Transverse colon (tissue), 4 donors: ENCODE results near the gene FAM20C. TPM values are rescaled to one million over a fixed set of nuclear protein-coding genes. Genes with fewer than 3 reads are reported as not detected.
A peak's percentile ranks its signal among the peaks of the same experiment; 100 is the strongest.

Experiments
- DNase-seq: peaks from one replicate; pipeline ENCODE4 v3.0.0-alpha.2; 2019
- H3K27ac ChIP-seq, 4 donors: fragments of 200-600 bp; sonication (generic); 2 replicates each; pipeline ENCODE4 v1.5.1; 2016 to 2018; ENCODE audit warnings: inconsistent platforms in 4 of 4
- H3K27me3 ChIP-seq: fragments of 200-600 bp; sonication (generic); 2 replicates; pipeline ENCODE4 v1.5.1; 2017; ENCODE audit warnings: inconsistent platforms
- H3K36me3 ChIP-seq, 4 donors: fragments of 200-600 bp; sonication (generic); 2 replicates each; pipeline ENCODE4 v1.5.1; 2017 to 2019; ENCODE audit warnings: inconsistent platforms in 4 of 4
- H3K4me1 ChIP-seq, 4 donors: fragments of 200-600 bp; sonication (generic); 2 replicates each; pipeline ENCODE4 v1.5.1; 2017 to 2020; ENCODE audit warnings: inconsistent platforms in 4 of 4
- H3K4me3 ChIP-seq, 4 donors: fragments of 200-600 bp; sonication (generic); 1 replicate in 1 of 4; 2 replicates in 3 of 4; pipeline versions ENCODE4 v1.5.1 to v1.6.1; 2017 to 2019; ENCODE audit warnings: inconsistent platforms in 4 of 4
- H3K9me3 ChIP-seq, 2 donors: fragments of 200-600 bp; sonication (generic); 2 replicates each; pipeline ENCODE4 v1.5.1; 2017 to 2019; ENCODE audit warnings: inconsistent platforms in 2 of 2
- EP300 ChIP-seq: sonication (generic); formaldehyde crosslinking; IDR thresholded peaks from one replicate; pipeline ENCODE4 v1.6.1; 2017; ENCODE audit warnings: antibody characterized with exemption, low read depth
- POLR2A ChIP-seq: fragments of 450-650 bp; IDR thresholded peaks from one replicate; pipeline ENCODE4 v1.6.1; 2016; ENCODE audit warnings: antibody characterized with exemption, mild to moderate bottlenecking, moderate library complexity
- POLR2AphosphoS5 ChIP-seq, 3 donors: sonication (generic); formaldehyde crosslinking; IDR thresholded peaks; one replicate each; pipeline ENCODE4 v1.6.1; 2016; ENCODE audit warnings: antibody characterized with exemption in 3 of 3
- WGBS, 2 donors: methylation state at CpG; one replicate each; pipeline ENCODE4 v1.1.5; 2018; ENCODE audit warnings: low coverage in 1 of 2; 5-methylcytosine and 5-hydroxymethylcytosine counted together
- in situ Hi-C, 4 donors: fragments of 200-750 bp; cut with MboI; loops; one replicate each; pipeline versions ENCODE4 v1.15.0 to v1.15.1; 2017; ENCODE audit warnings: low sequenced_read_pairs in 3 of 4, low pct_ligation_motif_present in 1 of 4, low pct_unique_long_range_greater_than_20kb in 1 of 4
- intact Hi-C: fragments of 100-400 bp; cut with DNase I; formaldehyde crosslinking; loops from one replicate; pipeline ENCODE4 v1.15.1; 2023; ENCODE audit warnings: low total_unique reads
- total RNA-seq, 4 donors: library from RNA; depleted of rRNA; stranded (reverse); fragments of >200 nt; gene quantifications; one replicate each; pipeline ENCODE4 v1.1.0, GENCODE V29; 2016
- TF ChIP-seq, protein P1 (sequence below), 5 experiments: fragments of 200-600 bp in 3 of 5; fragments of 450-650 bp in 2 of 5; sonication (generic) in 3 of 5; IDR thresholded peaks; 1 replicate in 2 of 5; 2 replicates in 3 of 5; pipeline ENCODE4 v1.5.1; 2016 to 2017; ENCODE audit warnings: antibody characterized with exemption in 5 of 5, inconsistent platforms in 3 of 5, mild to moderate bottlenecking in 2 of 5, moderate library complexity in 1 of 5

Gene FAM20C
- total RNA-seq, 4 donors from 2014 or later, result 10.5 to 62.3 (median 23.5) TPM

DNA sequence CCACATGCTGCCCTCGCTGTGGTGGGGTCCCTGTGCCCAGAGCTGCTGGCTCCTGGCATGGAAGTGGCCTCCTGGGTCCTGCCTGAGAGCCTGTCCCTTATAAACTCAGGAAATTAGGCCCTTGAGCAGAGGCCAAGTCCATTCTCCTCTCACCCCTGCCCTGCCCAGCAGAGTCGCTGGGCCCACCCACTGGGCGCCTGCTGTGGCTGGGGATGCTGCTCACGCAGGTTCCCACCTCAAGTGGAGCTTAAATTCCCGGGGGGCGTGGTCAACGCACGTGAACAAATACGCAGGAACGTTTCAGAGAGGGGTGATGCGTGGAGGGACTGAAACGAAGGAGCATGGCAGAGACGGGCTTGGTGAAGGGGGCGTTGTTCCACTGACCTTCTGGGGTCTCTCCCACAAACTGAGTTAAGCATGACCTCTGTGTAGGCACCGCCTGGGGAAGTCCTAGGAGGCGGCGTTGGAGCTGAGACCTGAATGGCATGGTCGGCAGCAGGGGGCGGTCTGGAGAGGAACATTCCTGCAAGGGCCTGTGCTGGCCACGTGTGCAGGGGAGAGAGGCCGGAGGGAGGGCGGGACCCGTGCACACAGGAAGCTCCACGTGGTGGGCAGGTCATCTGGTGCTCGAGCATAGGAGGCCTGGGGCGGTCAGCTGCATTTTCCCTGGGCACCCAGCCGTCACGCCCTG lies 27.9 kb downstream of the FAM20C start:
- in situ Hi-C loops, result no loop called here
- H3K27me3 ChIP-seq, result no peaks in the 10 kb centered on the region
- H3K9me3 ChIP-seq, result no peaks in the 10 kb centered on the region
- 66% methylated on average over 17 of the region's 28 CpGs; no CpG with 5 or more reads in 1 of the 2 donors for WGBS, 2 donors
- H3K4me3 ChIP-seq, result no peak overlapping the region
- TF ChIP-seq, protein P1, sequence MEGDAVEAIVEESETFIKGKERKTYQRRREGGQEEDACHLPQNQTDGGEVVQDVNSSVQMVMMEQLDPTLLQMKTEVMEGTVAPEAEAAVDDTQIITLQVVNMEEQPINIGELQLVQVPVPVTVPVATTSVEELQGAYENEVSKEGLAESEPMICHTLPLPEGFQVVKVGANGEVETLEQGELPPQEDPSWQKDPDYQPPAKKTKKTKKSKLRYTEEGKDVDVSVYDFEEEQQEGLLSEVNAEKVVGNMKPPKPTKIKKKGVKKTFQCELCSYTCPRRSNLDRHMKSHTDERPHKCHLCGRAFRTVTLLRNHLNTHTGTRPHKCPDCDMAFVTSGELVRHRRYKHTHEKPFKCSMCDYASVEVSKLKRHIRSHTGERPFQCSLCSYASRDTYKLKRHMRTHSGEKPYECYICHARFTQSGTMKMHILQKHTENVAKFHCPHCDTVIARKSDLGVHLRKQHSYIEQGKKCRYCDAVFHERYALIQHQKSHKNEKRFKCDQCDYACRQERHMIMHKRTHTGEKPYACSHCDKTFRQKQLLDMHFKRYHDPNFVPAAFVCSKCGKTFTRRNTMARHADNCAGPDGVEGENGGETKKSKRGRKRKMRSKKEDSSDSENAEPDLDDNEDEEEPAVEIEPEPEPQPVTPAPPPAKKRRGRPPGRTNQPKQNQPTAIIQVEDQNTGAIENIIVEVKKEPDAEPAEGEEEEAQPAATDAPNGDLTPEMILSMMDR (IDR thresholded peaks at IDR 0.05), result no peak
- TF ChIP-seq POLR2AphosphoS5 (IDR thresholded peaks at IDR 0.05), result no peak
- no peak for TF ChIP-seq EP300
- TF ChIP-seq POLR2A, result no peak
- no peak for DNase-seq
- no peaks in the 10 kb centered on the region for H3K36me3 ChIP-seq
- intact Hi-C loops, result no loop called here
- H3K4me1 ChIP-seq, result peaks cover 0 to 25% (median 2%) of the 10 kb centered on the region in 4 donors
- peak overlapping the region in 1 of 4 donors; percentile 35 for H3K27ac ChIP-seq

GRCh38 chr7:221978-222715 lies 29.8 kb downstream of the FAM20C start:
- WGBS, 2 donors, result 70% methylated on average over 12 of the region's 15 CpGs; no CpG with 5 or more reads in 1 of the 2 donors
- no peak for DNase-seq
- no peaks in the 10 kb centered on the region for H3K27me3 ChIP-seq
- in situ Hi-C loops, result no loop called here
- no peaks in the 10 kb centered on the region for H3K36me3 ChIP-seq
- TF ChIP-seq, protein P1 (IDR thresholded peaks at IDR 0.05), result no peak
- TF ChIP-seq POLR2A (no peak), POLR2AphosphoS5 (IDR thresholded peaks at IDR 0.05) (no peak), EP300 (no peak)
- no peak overlapping the region for H3K4me3 ChIP-seq
- H3K9me3 ChIP-seq, result no peaks in the 10 kb centered on the region
- H3K4me1 ChIP-seq, result peaks cover 0 to 22% (median under 1%) of the 10 kb centered on the region in 4 donors
- H3K27ac ChIP-seq, result no peak overlapping the region
- intact Hi-C loops, result no loop called here

DNA sequence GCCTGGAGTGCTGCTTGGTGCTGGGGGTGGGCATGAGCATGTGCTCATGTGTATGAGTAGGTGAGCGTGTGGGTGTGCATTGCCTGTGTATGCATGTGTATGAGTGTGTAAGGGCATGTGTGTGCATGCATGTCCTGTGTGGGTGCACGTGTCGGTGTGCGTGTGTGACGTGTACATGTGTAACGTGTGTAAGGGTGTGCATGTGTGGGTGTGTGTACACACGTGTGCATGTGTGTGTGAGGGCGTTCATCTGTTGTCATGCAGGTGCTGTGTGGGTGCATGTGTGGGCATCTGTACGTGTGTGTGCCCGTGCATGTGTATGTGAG lies 30.3 kb downstream of the FAM20C start:
- no peaks in the 10 kb centered on the region for H3K9me3 ChIP-seq
- WGBS, 2 donors, result 80 to 100% methylated on average over 3 to 10 of the region's 10 CpGs
- no peak for DNase-seq
- TF ChIP-seq POLR2AphosphoS5 (IDR thresholded peaks at IDR 0.05), result no peak
- no peak for TF ChIP-seq POLR2A
- TF ChIP-seq, protein P1 (IDR thresholded peaks at IDR 0.05), result no peak
- TF ChIP-seq EP300, result no peak
- no peaks in the 10 kb centered on the region for H3K27me3 ChIP-seq
- intact Hi-C loops, result no loop called here
- H3K4me1 ChIP-seq, result peaks cover 0 to 23% (median under 1%) of the 10 kb centered on the region in 4 donors
- no peaks in the 10 kb centered on the region for H3K36me3 ChIP-seq
- H3K27ac ChIP-seq, result no peak overlapping the region
- in situ Hi-C loops, result no loop called here
- H3K4me3 ChIP-seq, result no peak overlapping the region

DNA sequence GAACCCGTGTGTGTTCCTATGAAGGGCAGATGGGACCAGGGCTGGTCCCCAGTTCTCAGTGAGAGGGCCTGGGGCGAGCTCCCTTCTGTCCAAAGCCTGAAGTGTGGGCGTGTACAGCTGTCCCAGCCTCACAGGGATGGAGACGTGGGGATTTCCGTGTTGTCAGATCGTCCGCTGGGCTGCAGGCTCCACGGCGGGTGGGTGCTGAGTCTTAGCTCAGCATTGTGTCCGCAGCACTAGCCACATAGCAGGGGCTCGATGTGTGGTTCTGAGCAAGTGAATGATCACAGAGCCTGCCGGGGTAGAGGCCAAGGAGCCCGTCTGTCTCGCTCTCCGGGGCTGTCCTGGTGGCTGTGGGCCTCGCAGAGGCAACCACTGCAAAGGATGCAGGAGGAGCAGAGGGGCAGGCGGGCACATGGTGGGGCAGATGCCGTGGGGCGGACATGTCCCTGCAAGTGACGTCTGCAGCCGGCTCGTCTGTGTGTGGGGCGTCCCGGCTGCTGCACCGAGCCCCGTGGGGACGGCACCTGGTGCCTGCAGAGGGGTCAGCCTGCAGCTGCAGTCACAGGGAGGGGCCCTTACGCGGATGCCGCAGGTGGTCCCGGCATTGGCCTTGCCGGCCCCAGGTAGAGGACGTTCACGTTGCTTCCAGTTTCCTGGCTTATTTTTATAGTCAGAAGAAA lies 30.9 kb downstream of the FAM20C start:
- 40 to 75% methylated on average over 1 to 16 of the region's 34 CpGs for WGBS, 2 donors
- H3K4me1 ChIP-seq, result peaks cover 0 to 29% (median 6%) of the 10 kb centered on the region in 4 donors
- TF ChIP-seq, protein P1 (IDR thresholded peaks at IDR 0.05), result no peak
- TF ChIP-seq POLR2A (no peak), POLR2AphosphoS5 (IDR thresholded peaks at IDR 0.05) (no peak), EP300 (no peak)
- no peaks in the 10 kb centered on the region for H3K9me3 ChIP-seq
- intact Hi-C loops, result no loop called here
- DNase-seq, result no peak
- in situ Hi-C loops, result no loop called here
- H3K27me3 ChIP-seq, result no peaks in the 10 kb centered on the region
- H3K36me3 ChIP-seq, result no peaks in the 10 kb centered on the region
- H3K4me3 ChIP-seq, result no peak overlapping the region
- no peak overlapping the region for H3K27ac ChIP-seq
